GM12891 (cell line): Measurements from ENCODE around the gene NUDT21.

ENCODE experiments used
- PAX5 ChIP-seq: IDR thresholded peaks from 2 replicates; pipeline ENCODE4 v1.6.1; 2011; ENCODE audit warnings: low read length, moderate library complexity, mild to moderate bottlenecking; ENCODE audit not compliant: insufficient read depth, severe bottlenecking
- POLR2A ChIP-seq: IDR thresholded peaks from 2 replicates; pipeline ENCODE4 v1.6.1; 2011; ENCODE audit warnings: low read depth, low read length, control low read depth
- POLR2AphosphoS5 ChIP-seq: IDR thresholded peaks from 2 replicates; pipeline ENCODE4 v1.6.1; 2011; ENCODE audit warnings: low read depth, low read length, control low read depth
- POU2F2 ChIP-seq: IDR thresholded peaks from 2 replicates; pipeline ENCODE4 v1.6.1; 2011; ENCODE audit warnings: low read depth, mild to moderate bottlenecking, control low read depth, low read length, moderate library complexity
- SPI1 ChIP-seq: IDR thresholded peaks from 2 replicates; pipeline ENCODE4 v1.6.1; 2011; ENCODE audit warnings: low read depth, low read length, control low read depth
- TAF1 ChIP-seq: IDR thresholded peaks from 2 replicates; pipeline ENCODE4 v1.6.1; 2011; ENCODE audit warnings: low read depth, low read length, control low read depth

DNA sequence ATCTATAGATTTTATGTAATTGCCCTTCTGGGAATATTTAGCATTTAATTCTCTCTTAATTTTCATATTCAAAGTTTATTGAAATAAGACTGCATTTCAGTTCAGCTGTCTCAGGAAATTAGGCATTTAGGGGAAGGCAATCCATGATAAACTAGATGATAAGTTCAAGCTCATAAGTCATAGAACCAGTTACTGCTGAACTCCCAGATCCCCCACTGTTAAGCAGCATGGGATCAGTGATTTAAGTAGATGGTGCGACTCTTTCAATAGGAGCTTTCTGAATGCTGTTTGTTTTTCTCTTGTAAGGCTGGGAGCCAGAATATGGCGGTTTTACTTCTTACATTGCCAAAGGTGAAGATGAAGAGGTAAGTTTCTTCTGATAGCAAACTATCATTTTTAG, 24.1 kb upstream of the NUDT21 start:
- TF ChIP-seq POLR2A: no peak
- no peak for TF ChIP-seq SPI1
- TF ChIP-seq POLR2AphosphoS5: no peak
- no peak for TF ChIP-seq TAF1
- TF ChIP-seq PAX5: no peak
- no peak for TF ChIP-seq POU2F2
